Measurements from ENCODE around the gene ACACB. TPM values are rescaled to one million over a fixed set of nuclear protein-coding genes. Genes with fewer than 3 reads are reported as not detected.

Gene ACACB
- total and polyA plus RNA-seq, 2 donors (not counting 3 experiments of a cell fraction or from before 2014, with no cell fraction given), result 1.3 to 5.7 TPM

DNA sequence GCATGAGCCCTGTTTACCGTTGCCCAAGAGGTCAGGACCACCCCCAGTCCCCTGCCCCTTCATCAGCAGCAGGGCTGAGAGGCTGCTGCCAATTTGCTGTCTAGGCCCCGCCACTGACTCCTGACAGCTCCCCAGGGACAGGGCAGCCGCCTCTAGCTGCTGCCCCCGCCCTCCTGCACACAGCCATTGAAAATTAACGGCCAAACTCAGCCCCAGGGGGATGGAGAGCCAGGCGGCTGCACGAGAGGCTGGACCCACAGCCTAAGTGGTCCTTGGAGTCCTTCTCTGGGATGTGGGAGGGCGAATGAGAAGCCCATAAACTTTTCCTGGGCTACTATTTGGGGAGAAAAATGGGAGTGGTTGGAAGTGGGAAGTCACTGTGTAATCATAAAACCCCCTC, 188.1 kb downstream of the ACACB start:
- dilution Hi-C loops (cut with MboI; ENCODE audit: extremely low pct_ligation_motif_present, low sequenced_read_pairs), result no loop called here
- H3K4me3 ChIP-seq (replicated peaks in 1 of 3; ENCODE audit: insufficient read depth in 1 of 3, low read depth in 1 of 3, low read length in 3 of 3), result no peak overlapping the region
- ChIA-PET CTCF (no interaction called here), POLR2A (no interaction called here)
- no peak overlapping the region for H3K4me2 ChIP-seq (ENCODE audit: insufficient read depth, low read length)
- H3K79me2 ChIP-seq (ENCODE audit: control insufficient read depth, insufficient read depth, low read length), result no peaks in the 10 kb centered on the region
- H2AFZ ChIP-seq (ENCODE audit: low read depth, low read length), result no peak overlapping the region
- no peaks in the 10 kb centered on the region for H3K36me3 ChIP-seq (ENCODE audit: control insufficient read depth in 2 of 2, extremely low read depth in 1 of 2, insufficient read depth in 2 of 2, low read length in 2 of 2)
- no TSS peak for BruUV-seq (replicated peaks)
- no peak overlapping the region for H3K27ac ChIP-seq (ENCODE audit: insufficient read depth, low read depth, low read length)
- H3K9ac ChIP-seq (replicated peaks; ENCODE audit: extremely low read depth, insufficient read depth, low read length), result no peak overlapping the region
- no peaks in the 10 kb centered on the region for H3K9me3 ChIP-seq (replicated peaks; ENCODE audit: control insufficient read depth, insufficient read depth, low read length)
- H3K9me1 ChIP-seq (replicated peaks; ENCODE audit: control insufficient read depth, extremely low read depth, insufficient read depth, low read length), result no peaks in the 10 kb centered on the region
- intact Hi-C loops (cut with micrococcal nuclease), result no loop called here
- no peak for TF ChIP-seq POLR2AphosphoS5 (IDR thresholded peaks at IDR 0.05; ENCODE audit: insufficient read depth, low read depth, low read length)
- TF ChIP-seq MYC (IDR thresholded peaks at IDR 0.05; ENCODE audit: low read depth, low read length), result no peak
- TF ChIP-seq POLR2A (IDR thresholded peaks at IDR 0.05; ENCODE audit: low read depth, low read length), result no peak
- TF ChIP-seq EZH2 (IDR thresholded peaks at IDR 0.05; ENCODE audit: borderline replicate concordance, low read depth, low read length, severe bottlenecking), result no peak
- TF ChIP-seq, protein P1, sequence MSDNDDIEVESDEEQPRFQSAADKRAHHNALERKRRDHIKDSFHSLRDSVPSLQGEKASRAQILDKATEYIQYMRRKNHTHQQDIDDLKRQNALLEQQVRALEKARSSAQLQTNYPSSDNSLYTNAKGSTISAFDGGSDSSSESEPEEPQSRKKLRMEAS (IDR thresholded peaks at IDR 0.05; ENCODE audit: insufficient read depth, insufficient read length), result no peak
- no peak for TF ChIP-seq FOS (IDR thresholded peaks at IDR 0.05; ENCODE audit: borderline replicate concordance, insufficient read depth, low read length)
- TF ChIP-seq, protein P2, sequence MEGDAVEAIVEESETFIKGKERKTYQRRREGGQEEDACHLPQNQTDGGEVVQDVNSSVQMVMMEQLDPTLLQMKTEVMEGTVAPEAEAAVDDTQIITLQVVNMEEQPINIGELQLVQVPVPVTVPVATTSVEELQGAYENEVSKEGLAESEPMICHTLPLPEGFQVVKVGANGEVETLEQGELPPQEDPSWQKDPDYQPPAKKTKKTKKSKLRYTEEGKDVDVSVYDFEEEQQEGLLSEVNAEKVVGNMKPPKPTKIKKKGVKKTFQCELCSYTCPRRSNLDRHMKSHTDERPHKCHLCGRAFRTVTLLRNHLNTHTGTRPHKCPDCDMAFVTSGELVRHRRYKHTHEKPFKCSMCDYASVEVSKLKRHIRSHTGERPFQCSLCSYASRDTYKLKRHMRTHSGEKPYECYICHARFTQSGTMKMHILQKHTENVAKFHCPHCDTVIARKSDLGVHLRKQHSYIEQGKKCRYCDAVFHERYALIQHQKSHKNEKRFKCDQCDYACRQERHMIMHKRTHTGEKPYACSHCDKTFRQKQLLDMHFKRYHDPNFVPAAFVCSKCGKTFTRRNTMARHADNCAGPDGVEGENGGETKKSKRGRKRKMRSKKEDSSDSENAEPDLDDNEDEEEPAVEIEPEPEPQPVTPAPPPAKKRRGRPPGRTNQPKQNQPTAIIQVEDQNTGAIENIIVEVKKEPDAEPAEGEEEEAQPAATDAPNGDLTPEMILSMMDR (IDR thresholded peaks at IDR 0.05; ENCODE audit: extremely low read depth in 1 of 2, insufficient read depth in 1 of 2, low read depth in 1 of 2, low read length in 2 of 2), result no peak
- TF ChIP-seq GATA2 (IDR thresholded peaks at IDR 0.05; ENCODE audit: insufficient read depth, insufficient read length, low read depth, low read length), result no peak
- peaks cover 35 to 38% of the 10 kb centered on the region in 2 experiments for H3K27me3 ChIP-seq (ENCODE audit: control insufficient read depth in 2 of 2, insufficient read depth in 2 of 2, low read length in 2 of 2)
- DNase-seq (ENCODE audit: low read depth, low spot score) (no peak), FAIRE-seq (no peak)
- H4K20me1 ChIP-seq (replicated peaks; ENCODE audit: control insufficient read depth, extremely low read depth, insufficient read depth, low read length), result no peaks in the 10 kb centered on the region
- peaks cover 2% of the 10 kb centered on the region for H3K4me1 ChIP-seq (ENCODE audit: control insufficient read depth, extremely low read depth, insufficient read depth, low read length)

All from endothelial cell of umbilical vein (primary cell).